ENCODE measurements around the gene OR1L6. TPM values are rescaled to one million over a fixed set of nuclear protein-coding genes. Genes with fewer than 3 reads are reported as not detected.

Gene OR1L6
- total RNA-seq = not detected

GRCh38 chr9:122742003-122742402 lies at the start of gene OR1L6:
OR1L6 (plus strand) TSS chr9:122742303; CDS start chr9:122749848, 7,545 bp downstream.
- no peak for DNase-seq

DNA sequence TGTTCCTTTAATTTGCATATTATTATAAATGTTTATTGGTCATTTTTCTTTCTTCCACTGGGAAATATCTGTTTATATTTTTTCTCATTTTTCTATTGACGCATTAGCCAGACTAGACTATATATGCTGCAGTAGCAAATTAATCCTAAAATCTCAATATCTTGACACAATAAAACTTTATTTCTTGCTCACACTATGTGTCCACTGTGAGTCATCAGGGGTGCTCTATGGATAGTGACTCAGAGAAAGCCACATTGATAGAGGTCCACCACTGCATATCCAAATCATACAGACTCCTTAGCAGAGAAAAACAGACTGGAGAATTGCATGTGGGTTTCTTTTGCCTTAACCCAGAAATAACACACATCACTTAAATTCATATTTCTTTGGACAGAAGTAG lies 46.4 kb upstream of the OR1L6 start:
- DNase-seq = no peak

DNA sequence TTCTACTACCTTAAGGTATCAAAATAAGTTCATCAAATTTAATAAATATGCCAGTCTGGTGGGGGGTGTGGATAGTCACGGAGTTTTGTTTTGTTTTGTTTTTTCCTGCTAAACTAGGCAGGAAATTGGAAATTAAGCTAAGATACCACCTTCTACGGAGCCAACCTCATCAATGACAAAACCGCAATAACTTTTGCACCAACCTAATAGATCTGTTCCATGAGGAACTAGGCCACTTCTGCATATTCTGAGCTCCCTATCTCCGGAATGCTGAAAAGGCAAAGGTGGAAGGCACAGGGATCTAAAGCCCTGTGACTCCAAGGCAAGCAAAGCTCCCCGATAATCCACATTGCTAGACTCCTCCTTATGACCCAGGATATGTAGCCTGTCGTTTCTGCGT lies 24.1 kb upstream of the OR1L6 start:
- no peak for DNase-seq

- DNase-seq = no peak
These were observed 22.9 kb upstream of the OR1L6 start for GRCh38 chr9:122719218-122719617.

- no peak for DNase-seq
These were observed 18.4 kb upstream of the OR1L6 start, which contains the start of gene OR1L4 for GRCh38 chr9:122723690-122724089. OR1L4 (plus strand) TSS chr9:122723990; CDS start chr9:122723990, 0 bp downstream.

- DNase-seq = no peak
These were observed 12.7 kb downstream of the OR1L6 start for GRCh38 chr9:122754825-122755224.

DNA sequence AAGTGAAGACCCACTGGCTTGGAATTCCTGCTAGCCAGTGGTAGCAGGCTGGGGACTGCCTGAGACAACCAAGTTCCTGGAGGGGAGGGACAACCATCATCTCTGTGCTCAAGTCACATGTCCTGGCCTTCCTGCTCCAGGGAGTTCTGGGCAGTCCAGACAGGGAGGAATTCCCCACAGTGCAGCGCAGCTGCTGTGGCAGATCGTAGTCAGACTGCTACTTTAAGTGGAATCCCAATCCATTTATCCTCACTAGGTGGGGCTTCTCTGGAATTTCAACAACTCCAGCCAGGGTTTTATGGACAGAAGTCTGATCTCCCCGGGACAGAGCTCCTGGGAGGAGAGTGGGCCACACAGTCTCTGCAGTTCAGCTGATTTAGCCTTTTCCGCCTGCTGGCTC lies 25.7 kb downstream of the OR1L6 start:
- DNase-seq = no peak

DNA sequence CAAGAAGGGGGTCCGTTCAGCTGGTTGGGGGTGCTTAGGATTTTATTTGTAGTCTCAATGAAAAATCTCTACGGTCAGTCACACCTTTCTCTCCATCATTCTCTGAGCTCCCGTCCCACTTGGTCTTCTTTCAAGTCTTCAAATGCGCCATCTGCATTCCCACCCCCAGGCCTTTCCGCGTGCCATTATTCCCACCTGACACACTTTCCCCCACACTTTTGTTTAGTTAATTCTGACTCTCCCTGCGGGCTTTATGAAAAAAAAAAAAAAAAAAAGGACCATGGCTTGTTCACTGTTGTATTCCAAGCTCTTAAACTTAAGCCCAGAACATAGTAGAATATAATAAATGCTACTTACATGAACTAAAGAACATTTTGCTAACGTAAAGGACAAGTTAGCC lies 34.9 kb downstream of the OR1L6 start:
- no peak for DNase-seq

GRCh38 chr9:122777935-122778627 lies 36.0 kb downstream of the OR1L6 start:
- DNase-seq = no peak

DNA sequence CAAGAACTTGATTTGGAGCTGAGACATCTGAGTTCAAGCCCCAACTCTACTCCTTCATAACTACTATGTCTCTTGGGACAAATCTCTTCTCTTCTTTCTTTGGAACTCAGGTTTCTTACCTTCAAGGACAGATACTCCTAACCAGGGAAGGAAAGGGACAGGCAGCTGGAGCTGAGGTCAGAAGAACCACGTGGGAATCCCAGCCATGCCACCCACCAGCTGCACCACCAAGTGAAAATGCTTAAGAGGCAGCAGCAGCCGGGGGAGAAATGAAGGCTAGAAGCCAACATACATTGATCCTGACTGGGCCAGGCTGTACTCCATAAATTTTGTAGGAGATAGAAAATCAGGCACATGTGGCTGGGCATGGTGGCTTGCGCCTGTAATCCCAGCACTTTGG lies 37.1 kb downstream of the OR1L6 start:
- DNase-seq = no peak

- no peak for DNase-seq
These were observed 37.9 kb downstream of the OR1L6 start for GRCh38 chr9:122780026-122780425.

- DNase-seq = no peak
These were observed 39.6 kb downstream of the OR1L6 start for GRCh38 chr9:122781671-122782070.

DNA sequence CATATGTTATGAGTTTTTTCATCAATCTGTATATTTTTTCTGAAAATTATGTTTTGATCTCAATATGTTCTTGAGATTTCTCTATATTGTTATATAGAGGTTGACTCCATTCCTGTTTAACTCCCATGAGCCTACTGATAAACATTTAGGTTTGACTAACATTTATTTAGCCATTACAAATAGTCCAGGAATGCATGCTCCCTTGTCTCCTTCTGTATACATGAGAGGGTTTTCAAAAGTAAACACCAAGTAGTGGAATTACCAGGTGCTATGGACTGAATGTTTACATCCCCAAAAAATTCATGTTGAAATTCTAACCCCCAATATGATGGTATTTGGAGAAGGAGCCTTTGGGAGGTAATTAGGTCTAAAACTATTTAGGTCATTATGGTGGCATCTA lies 43.2 kb downstream of the OR1L6 start:
- DNase-seq = no peak

DNA sequence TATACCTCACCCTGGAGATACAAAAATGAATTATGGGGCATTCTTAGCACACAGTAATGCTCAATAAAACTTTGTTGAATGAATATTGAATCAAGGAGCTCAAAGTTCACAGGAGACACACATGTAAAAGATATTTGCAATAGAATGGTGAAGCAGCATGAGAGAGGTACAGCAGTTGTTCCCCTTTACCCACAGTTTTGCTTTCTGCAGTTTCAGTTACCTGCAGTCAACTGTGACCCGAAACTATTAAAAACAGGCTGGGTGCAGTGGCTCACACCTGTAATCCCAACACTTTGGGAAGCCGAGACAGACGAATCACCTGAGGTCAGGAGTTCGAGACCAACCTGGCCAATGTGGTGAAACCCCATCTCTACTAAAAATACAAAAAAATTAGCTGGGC lies 44.2 kb downstream of the OR1L6 start:
- DNase-seq = no peak

- no peak for DNase-seq
These were observed 46.7 kb downstream of the OR1L6 start, which contains the start of gene OR5C1 for GRCh38 chr9:122788831-122789230. OR5C1 (plus strand) TSS chr9:122788933; CDS start chr9:122788933, 0 bp downstream.

DNA sequence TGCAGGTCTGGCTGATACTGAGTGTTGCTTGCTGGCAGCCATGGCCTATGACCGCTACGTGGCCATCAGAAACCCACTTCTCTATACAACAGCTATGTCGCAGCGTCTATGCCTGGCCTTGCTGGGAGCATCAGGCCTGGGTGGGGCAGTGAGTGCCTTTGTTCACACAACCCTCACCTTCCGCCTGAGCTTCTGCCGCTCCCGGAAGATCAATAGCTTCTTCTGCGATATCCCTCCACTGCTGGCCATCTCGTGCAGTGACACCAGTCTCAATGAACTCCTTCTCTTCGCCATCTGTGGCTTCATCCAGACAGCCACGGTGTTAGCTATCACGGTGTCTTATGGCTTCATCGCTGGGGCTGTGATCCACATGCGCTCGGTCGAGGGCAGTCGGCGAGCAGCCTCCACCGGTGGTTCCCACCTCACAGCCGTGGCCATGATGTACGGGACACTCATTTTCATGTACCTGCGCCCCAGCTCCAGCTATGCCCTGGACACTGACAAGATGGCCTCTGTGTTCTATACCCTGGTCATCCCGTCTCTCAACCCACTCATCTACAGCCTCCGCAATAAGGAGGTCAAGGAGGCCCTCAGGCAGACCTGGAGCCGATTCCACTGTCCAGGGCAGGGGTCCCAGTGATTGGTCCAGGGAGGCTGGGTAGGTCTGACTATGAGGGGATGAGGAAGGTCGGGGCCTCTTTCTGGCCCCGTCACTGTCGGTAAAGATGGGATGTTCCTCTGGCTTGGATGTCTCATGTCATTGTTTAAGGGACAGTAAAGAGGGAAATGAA lies 47.3 kb downstream of the OR1L6 start:
- no peak for DNase-seq

DNA sequence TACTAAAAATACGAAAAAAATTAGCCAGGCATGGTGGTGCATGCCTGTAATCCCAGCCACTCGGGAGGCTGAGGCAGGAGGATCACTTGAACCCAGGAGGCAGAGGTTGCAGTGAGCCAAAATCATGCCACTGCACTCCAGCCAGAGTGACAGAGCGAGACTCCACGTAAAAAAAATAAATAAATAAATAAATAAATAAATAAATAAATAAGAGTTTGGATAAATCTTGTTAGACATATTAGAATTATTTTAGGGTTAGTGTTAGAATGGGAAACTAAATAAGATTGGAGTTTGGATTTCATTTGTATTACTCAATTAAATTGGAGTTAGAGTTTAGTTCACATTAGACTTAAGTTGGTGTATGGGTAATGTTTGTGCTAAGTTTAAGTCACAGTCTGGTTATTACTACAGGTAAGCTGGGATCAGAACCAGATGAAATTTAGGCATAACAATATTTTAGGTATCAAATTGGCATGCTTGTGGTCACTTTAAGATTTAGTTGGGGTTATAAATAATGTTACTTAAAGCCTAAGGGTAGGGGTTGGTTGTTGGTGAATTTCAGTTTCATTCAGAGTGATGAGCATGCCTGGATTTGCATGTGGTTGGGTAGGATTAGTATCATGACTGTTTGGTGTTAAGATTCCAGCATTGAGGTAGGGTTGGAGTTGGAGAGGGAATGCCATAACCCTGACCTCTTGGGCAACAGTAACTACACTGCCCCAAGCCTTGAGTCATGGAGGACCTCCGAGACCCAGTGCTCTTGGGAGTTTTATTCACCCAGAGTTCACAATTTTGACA lies 50.0 kb downstream of the OR1L6 start:
- DNase-seq = no peak

- no peak for DNase-seq
These were observed 55.4 kb downstream of the OR1L6 start for GRCh38 chr9:122797316-122798063.

All from skin of body (tissue), 2 donors.